Rectal smooth muscle tissue (tissue), 1 donor: ENCODE results near the gene MEAK7.

Experiments used
- H3K27ac ChIP-seq: one replicate; pipeline ENCODE4 v1.7.0; 2013; ENCODE audit warnings: low read depth, low read length, inconsistent platforms
- H3K27me3 ChIP-seq: one replicate; pipeline ENCODE4 v1.7.0; 2013; ENCODE audit warnings: low read length; ENCODE audit not compliant: control insufficient read depth, insufficient read depth
- H3K36me3 ChIP-seq: one replicate; pipeline ENCODE4 v1.7.0; 2013; ENCODE audit warnings: low read length; ENCODE audit not compliant: control insufficient read depth, insufficient read depth
- H3K4me1 ChIP-seq: one replicate; pipeline ENCODE4 v1.7.0; 2013; ENCODE audit warnings: low read length; ENCODE audit not compliant: control insufficient read depth, insufficient read depth
- H3K4me3 ChIP-seq: one replicate; pipeline ENCODE4 v1.7.0; 2013; ENCODE audit warnings: low read length
- H3K9ac ChIP-seq: one replicate; pipeline ENCODE4 v1.7.0; 2013; ENCODE audit warnings: low read length

The MEAK7 gene

DNA sequence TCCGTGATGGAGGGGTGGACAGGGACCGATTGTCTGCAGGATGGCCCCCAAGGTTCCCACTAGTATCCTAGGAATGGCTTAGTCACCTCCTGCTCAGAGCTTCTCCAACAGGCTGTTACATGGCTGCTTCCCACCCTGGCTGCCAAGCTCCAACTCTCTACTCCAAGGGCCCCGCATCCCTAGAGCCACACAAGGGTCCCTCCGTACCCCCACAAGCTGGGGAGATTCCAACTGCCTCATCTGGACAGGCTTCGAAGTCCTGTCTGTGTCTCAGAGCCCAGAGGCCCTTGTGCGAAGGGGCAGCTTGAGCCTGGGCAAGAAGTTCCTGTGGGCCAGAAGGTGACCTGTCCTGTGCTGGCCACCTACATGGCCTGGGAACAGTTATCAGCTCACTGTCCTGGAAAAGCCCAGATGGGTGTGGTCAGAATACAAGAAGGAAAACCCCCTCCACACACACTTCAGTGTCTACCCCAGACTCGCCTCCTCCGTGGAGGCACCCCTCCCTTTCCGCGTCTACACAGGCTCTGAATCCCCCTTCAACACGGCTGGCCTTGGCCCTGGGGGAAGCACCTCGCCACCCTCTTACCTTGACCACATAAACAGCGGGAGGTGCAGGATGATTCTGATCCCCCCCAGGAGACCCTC lies 586 bp downstream of the MEAK7 start:
- H3K27ac ChIP-seq: peak overlapping the region; percentile 84
- no peaks in the 10 kb centered on the region for H3K36me3 ChIP-seq
- peaks cover 14% of the 10 kb centered on the region for H3K4me1 ChIP-seq
- H3K9ac ChIP-seq: peak overlapping the region; percentile 29
- peak overlapping the region; percentile 97 for H3K4me3 ChIP-seq
- H3K27me3 ChIP-seq: no peaks in the 10 kb centered on the region

DNA sequence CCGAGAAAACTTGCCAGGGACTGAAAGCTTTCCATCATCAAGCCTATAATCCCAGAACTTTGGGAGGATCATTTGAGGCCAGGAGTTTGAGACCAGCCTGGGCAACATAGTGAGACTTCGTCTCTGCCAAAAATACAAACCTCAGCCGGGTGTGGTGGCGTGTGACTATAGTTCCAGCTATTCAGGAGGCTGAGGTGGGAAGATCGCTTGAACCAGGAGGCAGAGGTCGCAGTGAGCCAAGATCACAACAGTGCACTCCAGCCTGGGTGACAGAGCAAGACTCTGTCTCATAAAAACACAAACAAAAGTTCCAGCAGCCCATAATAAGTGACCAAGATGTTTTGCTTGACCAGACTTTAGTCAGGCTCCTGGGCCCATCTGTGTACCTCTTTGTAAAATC lies 1.9 kb downstream of the MEAK7 start:
- H3K27ac ChIP-seq: no peak overlapping the region
- no peak overlapping the region for H3K9ac ChIP-seq
- no peak overlapping the region for H3K4me3 ChIP-seq
- H3K27me3 ChIP-seq: no peaks in the 10 kb centered on the region
- H3K4me1 ChIP-seq: peaks cover 14% of the 10 kb centered on the region
- H3K36me3 ChIP-seq: no peaks in the 10 kb centered on the region

DNA sequence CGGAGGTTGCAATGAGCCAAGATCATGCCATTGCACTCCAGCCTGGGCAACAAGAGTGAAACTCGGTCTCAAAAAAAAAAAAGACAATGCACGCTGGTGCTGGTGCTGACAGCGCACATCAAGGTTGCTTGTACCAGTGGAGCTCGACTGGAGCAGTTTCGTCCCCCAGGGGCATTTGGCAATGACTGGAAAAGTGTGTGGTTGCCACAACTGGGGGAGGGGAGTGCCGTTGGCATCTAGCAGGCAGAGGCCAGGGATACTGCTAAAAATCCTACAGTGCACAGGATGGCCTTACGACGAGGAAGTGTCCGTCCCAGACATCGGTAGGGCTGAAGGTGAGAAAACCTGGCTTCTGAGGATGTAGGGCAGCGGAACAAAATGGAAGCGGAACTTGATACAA lies 2.4 kb downstream of the MEAK7 start:
- Histone ChIP-seq H3K27me3 (no peaks in the 10 kb centered on the region), H3K27ac (no peak overlapping the region), H3K9ac (no peak overlapping the region), H3K4me3 (no peak overlapping the region), H3K4me1 (peaks cover 14% of the 10 kb centered on the region), H3K36me3 (peaks cover 4% of the 10 kb centered on the region)

DNA sequence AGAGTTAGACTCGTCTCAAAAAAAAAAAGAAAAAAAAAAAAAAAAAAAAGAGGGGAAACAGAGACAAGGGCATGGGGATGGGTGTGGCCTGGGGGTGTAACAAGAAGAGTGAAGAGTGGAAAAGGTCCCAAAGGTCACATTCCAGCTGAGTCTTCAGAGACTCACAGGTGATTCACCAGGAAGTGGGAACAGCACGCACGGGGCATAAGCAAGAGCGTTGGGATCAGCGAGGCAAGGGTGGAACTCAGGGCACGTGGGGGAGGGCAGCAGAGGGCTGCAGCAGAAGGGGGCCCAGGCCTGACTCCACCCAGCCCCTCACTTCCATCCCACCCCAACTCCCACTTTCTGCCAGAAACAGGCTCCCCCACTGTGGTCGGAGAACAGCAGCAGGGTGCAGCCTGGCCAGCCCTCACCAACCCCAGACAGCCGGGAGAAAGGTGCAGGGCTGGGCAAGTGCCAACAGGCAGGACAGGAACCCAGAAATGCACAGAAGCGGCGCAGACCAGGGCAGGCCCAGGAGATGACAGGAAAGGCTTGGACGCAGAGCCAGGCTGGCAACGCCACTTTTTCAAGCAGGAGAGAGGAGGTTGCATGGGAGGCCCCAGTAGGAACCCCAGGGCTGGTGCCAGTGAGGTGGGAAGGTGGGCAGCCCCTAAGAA lies 3.3 kb downstream of the MEAK7 start:
- H3K36me3 ChIP-seq: peaks cover 9% of the 10 kb centered on the region
- H3K4me1 ChIP-seq: peaks cover 14% of the 10 kb centered on the region
- H3K27ac ChIP-seq: no peak overlapping the region
- H3K4me3 ChIP-seq: no peak overlapping the region
- H3K27me3 ChIP-seq: no peaks in the 10 kb centered on the region
- H3K9ac ChIP-seq: no peak overlapping the region

DNA sequence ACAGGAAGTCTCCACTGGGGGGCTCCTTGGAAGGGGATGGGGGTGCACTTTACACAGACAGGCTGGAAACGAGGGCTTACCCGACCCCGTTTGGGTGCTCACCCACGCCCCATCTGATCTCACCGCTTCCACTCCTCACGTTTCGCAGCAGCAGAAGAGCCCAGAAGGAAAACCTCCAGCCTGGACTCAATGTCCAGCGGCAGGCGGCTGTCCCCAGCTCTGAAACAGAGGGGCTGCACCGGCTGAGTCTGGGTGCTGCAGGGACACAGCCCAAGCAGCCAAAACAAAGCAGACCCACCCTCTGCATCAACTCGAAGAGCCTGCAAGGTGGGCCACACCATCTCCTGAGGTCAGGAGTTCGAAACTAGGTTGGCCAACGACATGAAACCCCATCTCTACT lies 3.9 kb downstream of the MEAK7 start:
- H3K27me3 ChIP-seq: no peaks in the 10 kb centered on the region
- no peak overlapping the region for H3K9ac ChIP-seq
- H3K4me3 ChIP-seq: no peak overlapping the region
- peaks cover 9% of the 10 kb centered on the region for H3K36me3 ChIP-seq
- peaks cover 13% of the 10 kb centered on the region for H3K4me1 ChIP-seq
- no peak overlapping the region for H3K27ac ChIP-seq

DNA sequence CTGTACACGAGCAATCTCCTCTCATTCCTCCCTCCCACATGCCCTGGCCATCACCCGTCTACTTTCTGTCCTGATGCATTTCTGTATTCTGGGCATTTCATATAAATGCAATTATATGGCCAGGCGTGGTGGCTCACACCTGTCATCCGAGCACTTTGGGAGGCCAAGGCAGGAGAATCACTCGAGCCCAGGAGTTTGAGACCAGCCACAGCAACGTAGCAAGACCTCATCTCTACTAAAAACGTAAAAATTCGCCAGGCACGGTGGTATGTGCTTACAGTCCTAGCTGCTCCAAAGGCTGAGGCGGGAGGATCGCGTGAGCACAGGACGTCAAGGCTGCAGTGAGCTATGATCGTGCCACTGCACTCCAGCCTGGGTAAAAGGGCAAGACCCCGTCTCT lies 4.8 kb downstream of the MEAK7 start:
- no peaks in the 10 kb centered on the region for H3K27me3 ChIP-seq
- H3K27ac ChIP-seq: no peak overlapping the region
- H3K4me3 ChIP-seq: no peak overlapping the region
- no peak overlapping the region for H3K9ac ChIP-seq
- H3K4me1 ChIP-seq: peaks cover 6% of the 10 kb centered on the region
- H3K36me3 ChIP-seq: peaks cover 9% of the 10 kb centered on the region

DNA sequence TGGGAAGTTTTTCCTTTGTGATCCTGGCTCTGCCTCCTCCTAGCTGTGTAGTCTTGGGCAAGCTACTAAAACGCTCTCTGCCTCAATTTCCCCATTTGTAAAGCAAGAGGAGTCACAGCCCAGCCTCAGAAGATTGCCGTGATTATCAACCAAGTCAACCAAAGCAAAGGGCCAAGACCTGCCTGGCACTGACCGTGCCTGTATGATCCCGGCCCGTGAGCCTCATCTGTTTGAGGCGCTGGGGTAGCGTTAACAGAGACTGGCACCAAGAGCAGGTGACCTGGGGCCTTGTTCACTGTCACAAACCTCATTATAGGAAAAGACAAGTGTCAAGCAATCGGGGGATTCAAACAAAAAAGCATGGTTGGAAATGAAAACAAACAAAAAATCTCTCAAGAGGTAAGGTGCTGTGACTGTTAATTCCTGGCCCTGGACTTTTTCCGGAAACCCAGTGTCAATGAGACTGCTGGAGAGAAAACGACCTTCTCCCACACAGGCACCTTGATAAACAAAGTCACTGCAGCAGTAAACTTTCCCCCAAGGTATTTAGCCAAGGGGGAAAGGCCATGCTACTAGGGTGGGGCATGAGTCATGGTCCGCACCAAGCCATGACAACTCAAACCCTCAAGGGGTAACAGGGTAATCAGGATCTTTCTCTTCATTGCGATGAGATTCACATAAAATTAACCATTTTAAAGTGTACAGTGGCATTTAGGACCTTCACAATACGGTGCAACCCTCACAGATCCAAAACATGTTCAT lies 5.4 kb downstream of the MEAK7 start:
- Histone ChIP-seq H3K27ac (no peak overlapping the region), H3K4me3 (no peak overlapping the region), H3K27me3 (no peaks in the 10 kb centered on the region), H3K4me1 (peaks cover 6% of the 10 kb centered on the region), H3K36me3 (peaks cover 9% of the 10 kb centered on the region), H3K9ac (no peak overlapping the region)

DNA sequence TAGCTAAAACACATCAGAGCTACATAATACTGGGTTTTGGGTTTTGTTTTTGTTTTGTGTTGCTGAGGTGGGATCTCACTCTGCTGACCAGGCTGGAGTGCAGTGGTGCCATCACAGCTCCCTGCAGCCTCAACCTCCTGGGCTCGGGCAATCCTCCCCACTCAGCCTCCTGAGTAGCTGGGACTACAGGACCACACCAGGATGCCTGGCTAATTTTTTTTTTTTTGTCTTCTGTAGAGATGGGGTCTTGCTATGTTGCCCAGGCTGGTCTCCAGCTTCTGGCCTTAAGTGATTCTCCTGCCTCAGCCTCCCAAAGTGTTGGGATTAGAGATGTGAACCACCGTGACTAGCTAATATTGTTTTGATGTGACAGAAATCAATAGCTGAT lies 6.2 kb downstream of the MEAK7 start:
- no peak overlapping the region for H3K27ac ChIP-seq
- H3K27me3 ChIP-seq: no peaks in the 10 kb centered on the region
- no peaks in the 10 kb centered on the region for H3K4me1 ChIP-seq
- peaks cover 9% of the 10 kb centered on the region for H3K36me3 ChIP-seq
- H3K9ac ChIP-seq: no peak overlapping the region
- H3K4me3 ChIP-seq: no peak overlapping the region

DNA sequence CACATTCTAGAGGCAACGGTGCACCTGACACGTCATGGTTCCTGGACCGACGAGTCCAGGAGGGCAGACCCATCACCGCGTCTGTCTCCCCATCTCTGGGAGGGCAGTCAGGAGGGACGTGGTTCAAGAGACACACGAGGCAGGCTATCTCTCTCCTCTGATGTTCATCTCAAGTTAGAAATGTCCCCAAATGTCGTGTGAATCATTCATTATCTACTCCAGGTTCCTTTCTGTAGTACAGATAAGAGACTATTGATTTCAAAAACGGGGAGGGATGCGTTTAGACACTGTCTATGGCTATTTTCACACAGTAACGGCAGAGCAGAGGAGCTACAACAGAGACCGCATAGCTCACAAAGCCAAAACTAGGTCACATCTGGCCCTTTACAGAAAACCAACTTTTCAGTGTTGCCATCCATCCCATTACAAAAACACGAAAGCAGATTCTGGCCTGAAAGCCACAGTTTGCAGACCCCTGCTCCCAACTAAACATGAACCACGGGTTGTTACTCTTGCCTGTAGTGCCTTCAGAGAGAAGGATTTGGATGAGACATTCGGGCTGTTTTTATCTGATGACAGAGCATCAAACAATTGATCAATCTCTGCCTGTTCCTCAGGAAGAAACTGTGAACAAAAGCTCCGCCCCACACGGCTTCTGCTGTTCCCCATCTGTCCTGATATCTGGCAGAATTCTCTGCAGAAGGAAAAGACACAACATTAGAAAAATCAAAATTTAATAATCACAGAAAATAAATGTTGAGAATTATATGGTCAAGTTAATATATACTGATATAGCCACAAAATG lies 6.8 kb downstream of the MEAK7 start:
- Histone ChIP-seq H3K9ac (no peak overlapping the region), H3K36me3 (peaks cover 9% of the 10 kb centered on the region), H3K4me1 (no peaks in the 10 kb centered on the region), H3K27ac (no peak overlapping the region), H3K27me3 (no peaks in the 10 kb centered on the region), H3K4me3 (no peak overlapping the region)

DNA sequence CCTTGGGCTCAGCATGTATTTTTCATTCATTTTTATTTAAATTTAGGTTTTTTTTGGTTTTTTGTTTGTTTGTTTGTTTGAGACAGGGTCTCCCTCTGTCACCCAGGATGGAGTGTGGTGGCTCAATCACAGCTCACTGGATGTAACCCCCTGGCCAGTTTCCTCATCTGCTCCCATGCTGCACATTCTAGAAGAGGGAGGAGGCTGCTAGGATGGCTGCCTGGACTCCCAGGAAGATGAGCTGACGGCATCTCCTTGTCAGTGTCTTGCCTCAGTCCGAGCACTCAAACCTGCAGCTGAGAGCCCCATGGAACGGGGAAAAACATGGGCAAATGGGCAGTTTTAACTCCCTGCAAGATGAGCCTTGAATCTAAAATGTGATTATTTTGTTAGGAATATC lies 7.5 kb downstream of the MEAK7 start:
- Histone ChIP-seq H3K9ac (no peak overlapping the region), H3K4me1 (no peaks in the 10 kb centered on the region), H3K36me3 (peaks cover 9% of the 10 kb centered on the region), H3K27ac (no peak overlapping the region), H3K4me3 (no peak overlapping the region), H3K27me3 (no peaks in the 10 kb centered on the region)

DNA sequence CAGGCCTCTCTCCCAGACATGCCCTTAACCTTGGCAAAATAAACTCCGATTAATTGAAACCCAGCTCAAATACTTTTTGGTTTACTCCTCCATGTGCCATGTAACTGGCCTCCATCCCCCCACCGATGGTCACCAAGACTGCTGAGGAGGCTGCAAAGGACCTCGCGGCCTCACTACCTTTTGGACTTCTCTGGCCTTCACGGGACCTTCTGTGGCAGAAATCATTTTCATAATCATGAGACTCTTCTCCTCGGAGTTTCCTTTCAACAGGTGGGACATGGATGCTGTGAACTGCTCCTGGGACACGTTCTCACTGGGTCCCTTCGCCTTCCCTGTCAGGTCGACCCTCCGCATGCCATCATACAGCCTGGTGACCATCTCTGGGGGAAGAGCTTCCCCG lies 9.0 kb downstream of the MEAK7 start:
- Histone ChIP-seq H3K27me3 (no peaks in the 10 kb centered on the region), H3K9ac (no peak overlapping the region), H3K4me1 (no peaks in the 10 kb centered on the region), H3K27ac (no peak overlapping the region), H3K36me3 (peaks cover 9% of the 10 kb centered on the region), H3K4me3 (no peak overlapping the region)

DNA sequence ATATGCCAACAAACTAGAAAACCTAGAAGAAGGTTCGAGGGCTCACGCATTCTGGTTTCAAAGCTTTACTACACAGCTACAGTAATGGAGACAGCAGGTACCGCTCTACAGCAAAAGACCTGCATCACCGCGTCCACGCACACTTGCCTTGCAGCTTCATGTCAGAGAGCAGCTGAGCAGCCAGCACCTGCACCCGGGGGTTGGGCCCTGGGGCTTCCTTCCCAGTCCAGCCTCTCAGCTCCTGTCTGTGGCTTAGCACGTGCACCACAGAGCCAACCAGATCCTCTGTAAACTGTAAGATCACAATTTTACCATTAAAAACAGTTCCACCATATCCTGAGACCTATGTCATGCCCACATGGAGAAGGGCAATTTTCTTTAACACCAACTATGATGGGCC lies 15.3 kb downstream of the MEAK7 start:
- no peaks in the 10 kb centered on the region for H3K27me3 ChIP-seq
- no peak overlapping the region for H3K9ac ChIP-seq
- H3K36me3 ChIP-seq: peaks cover 5% of the 10 kb centered on the region
- H3K4me1 ChIP-seq: no peaks in the 10 kb centered on the region
- no peak overlapping the region for H3K4me3 ChIP-seq
- no peak overlapping the region for H3K27ac ChIP-seq
